Neural cell (in vitro differentiated cells): Measurements from ENCODE around the gene SULT4A1. TPM values are rescaled to one million over a fixed set of nuclear protein-coding genes. Genes with fewer than 3 reads are reported as not detected.

Experiments used
- H2AFZ ChIP-seq: fragments of 200-600, 300-800 bp; sonication (generic), shearing (Covaris generic); 2 replicates; pipeline ENCODE4 v1.6.0; 2014; ENCODE audit warnings: low read depth, mild to moderate bottlenecking, antibody characterized with exemption, low read length, moderate library complexity
- H3F3A ChIP-seq: fragments of 200-600 bp; shearing (Covaris generic); 2 replicates; pipeline ENCODE4 v1.6.1; 2016; ENCODE audit warnings: mild to moderate bottlenecking, moderate library complexity, mixed read lengths, antibody characterized with exemption, low read length; ENCODE audit not compliant: insufficient read depth, poor library complexity, severe bottlenecking
- H3K27ac ChIP-seq: fragments of 200-600, 300-800 bp; sonication (generic), shearing (Covaris generic); 2 replicates; pipeline ENCODE4 v1.5.1; 2014; ENCODE audit warnings: mild to moderate bottlenecking, low read length, moderate library complexity
- H3K27me3 ChIP-seq: fragments of 300-800, 200-600 bp; sonication (generic), shearing (Covaris generic); 2 replicates; pipeline ENCODE4 v1.6.0; 2014; ENCODE audit warnings: mild to moderate bottlenecking, low read depth, low read length, moderate library complexity; ENCODE audit not compliant: insufficient read depth
- H3K36me3 ChIP-seq: fragments of 300-800, 200-600 bp; sonication (generic), shearing (Covaris generic); 2 replicates; pipeline ENCODE4 v1.5.1; 2014; ENCODE audit warnings: mild to moderate bottlenecking, antibody characterized with exemption, low read length, moderate library complexity; ENCODE audit not compliant: insufficient read depth
- H3K4me2 ChIP-seq: fragments of 300-800, 200-600 bp; sonication (generic), shearing (Covaris generic); 2 replicates; pipeline ENCODE4 v1.6.0; 2014; ENCODE audit warnings: mild to moderate bottlenecking, low read length
- H3K4me3 ChIP-seq: fragments of 300-800, 200-600 bp; sonication (generic), shearing (Covaris generic); 2 replicates; pipeline ENCODE4 v1.5.1; 2014; ENCODE audit warnings: mild to moderate bottlenecking, low read length, moderate library complexity
- H3K79me2 ChIP-seq: fragments of 200-600 bp; shearing (Covaris generic); replicated peaks from 2 replicates; pipeline ENCODE4 v1.6.0; 2014; ENCODE audit warnings: mild to moderate bottlenecking, low read length, moderate library complexity; ENCODE audit not compliant: insufficient read depth
- H3K9ac ChIP-seq: fragments of 300-800, 200-600 bp; sonication (generic), shearing (Covaris generic); 2 replicates; pipeline ENCODE4 v1.6.1; 2016; ENCODE audit warnings: mild to moderate bottlenecking, low read length, mixed read lengths
- H3K9me2 ChIP-seq: fragments of 200-600 bp; shearing (Covaris generic); 2 replicates; pipeline ENCODE4 v1.6.1; 2016; ENCODE audit warnings: mild to moderate bottlenecking, low read length, mixed read lengths; ENCODE audit not compliant: insufficient read depth
- H3K9me3 ChIP-seq: fragments of 200-600, 300-800 bp; sonication (generic), shearing (Covaris generic); 2 replicates; pipeline ENCODE4 v1.6.1; 2016; ENCODE audit warnings: mild to moderate bottlenecking, mixed run types, low read length, moderate library complexity, mixed read lengths
- H4K20me1 ChIP-seq: fragments of 200-600 bp; shearing (Covaris generic); 2 replicates; pipeline ENCODE4 v1.6.1; 2016; ENCODE audit warnings: mild to moderate bottlenecking, mixed run types; ENCODE audit not compliant: insufficient read depth
- EP300 ChIP-seq: fragments of 450-650 bp; conservative IDR thresholded peaks from 2 replicates; pipeline ENCODE4 v1.6.1; 2014; ENCODE audit warnings: antibody characterized with exemption, mild to moderate bottlenecking, moderate library complexity; ENCODE audit not compliant: poor library complexity, severe bottlenecking
- EZH2 ChIP-seq: fragments of 200-600, 300-800 bp; shearing (Covaris generic), sonication (generic); IDR thresholded peaks from 2 replicates; pipeline ENCODE4 v1.6.1; 2014; ENCODE audit warnings: antibody characterized with exemption, low read length, borderline replicate concordance, mild to moderate bottlenecking; ENCODE audit not compliant: insufficient read depth, poor library complexity, severe bottlenecking
- MXI1 ChIP-seq: fragments of 450-650 bp; conservative IDR thresholded peaks from 2 replicates; pipeline ENCODE4 v1.6.1; 2014; ENCODE audit warnings: antibody characterized with exemption, mild to moderate bottlenecking; ENCODE audit not compliant: poor library complexity, severe bottlenecking
- POLR2AphosphoS5 ChIP-seq: IDR thresholded peaks from 2 replicates; pipeline ENCODE4 v1.6.1; 2012
- RAD21 ChIP-seq: fragments of 450-650 bp; conservative IDR thresholded peaks from 2 replicates; pipeline ENCODE4 v1.6.1; 2014; ENCODE audit warnings: antibody characterized with exemption, mild to moderate bottlenecking, moderate library complexity
- REST ChIP-seq: IDR thresholded peaks from 2 replicates; pipeline ENCODE4 v1.6.1; 2012; ENCODE audit warnings: borderline replicate concordance
- SMC3 ChIP-seq: fragments of 450-650 bp; conservative IDR thresholded peaks from 2 replicates; pipeline ENCODE4 v1.6.1; 2014; ENCODE audit warnings: antibody characterized with exemption, mild to moderate bottlenecking, moderate library complexity; ENCODE audit not compliant: poor library complexity
- TAF1 ChIP-seq: IDR thresholded peaks from 2 replicates; pipeline ENCODE4 v1.6.1; 2012; ENCODE audit warnings: low read depth
- polyA plus RNA-seq: library from polyadenylated mRNA; depleted of rRNA; stranded (reverse); fragments of >200 nt; gene quantifications from 2 replicates; pipeline ENCODE4 v1.2.3, GENCODE V29; 2014
- TF ChIP-seq, protein P1 (sequence below): fragments of 450-650 bp; IDR thresholded peaks from 2 replicates; pipeline ENCODE4 v1.5.1; 2014; ENCODE audit warnings: antibody characterized with exemption, mild to moderate bottlenecking, moderate library complexity; ENCODE audit not compliant: poor library complexity, severe bottlenecking

SULT4A1 gene
- polyA plus RNA-seq, 1 donor from 2014 or later, result 182 TPM

- Histone ChIP-seq H3K79me2 (no peaks in the 10 kb centered on the region), H3K9me2 (no peaks in the 10 kb centered on the region), H3K4me2 (no peak overlapping the region), H2AFZ (no peak overlapping the region), H3K27me3 (no peaks in the 10 kb centered on the region), H3K9ac (no peak overlapping the region), H3K36me3 (no peaks in the 10 kb centered on the region), H3K9me3 (no peaks in the 10 kb centered on the region), H3K27ac (no peak overlapping the region), H3F3A (no peaks in the 10 kb centered on the region), H3K4me3 (no peak overlapping the region), H4K20me1 (no peaks in the 10 kb centered on the region)
- TF ChIP-seq, protein P1, sequence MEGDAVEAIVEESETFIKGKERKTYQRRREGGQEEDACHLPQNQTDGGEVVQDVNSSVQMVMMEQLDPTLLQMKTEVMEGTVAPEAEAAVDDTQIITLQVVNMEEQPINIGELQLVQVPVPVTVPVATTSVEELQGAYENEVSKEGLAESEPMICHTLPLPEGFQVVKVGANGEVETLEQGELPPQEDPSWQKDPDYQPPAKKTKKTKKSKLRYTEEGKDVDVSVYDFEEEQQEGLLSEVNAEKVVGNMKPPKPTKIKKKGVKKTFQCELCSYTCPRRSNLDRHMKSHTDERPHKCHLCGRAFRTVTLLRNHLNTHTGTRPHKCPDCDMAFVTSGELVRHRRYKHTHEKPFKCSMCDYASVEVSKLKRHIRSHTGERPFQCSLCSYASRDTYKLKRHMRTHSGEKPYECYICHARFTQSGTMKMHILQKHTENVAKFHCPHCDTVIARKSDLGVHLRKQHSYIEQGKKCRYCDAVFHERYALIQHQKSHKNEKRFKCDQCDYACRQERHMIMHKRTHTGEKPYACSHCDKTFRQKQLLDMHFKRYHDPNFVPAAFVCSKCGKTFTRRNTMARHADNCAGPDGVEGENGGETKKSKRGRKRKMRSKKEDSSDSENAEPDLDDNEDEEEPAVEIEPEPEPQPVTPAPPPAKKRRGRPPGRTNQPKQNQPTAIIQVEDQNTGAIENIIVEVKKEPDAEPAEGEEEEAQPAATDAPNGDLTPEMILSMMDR, result peak; percentile 48
- TF ChIP-seq REST (no peak), RAD21 (peak; percentile 25), TAF1 (no peak), MXI1 (no peak), POLR2AphosphoS5 (no peak)
Observed at GRCh38 chr22:43883012-43883661, 20.8 kb upstream of the SULT4A1 start.

- H3K4me3 ChIP-seq, result no peak overlapping the region
- H3K9me2 ChIP-seq, result no peaks in the 10 kb centered on the region
- H3K79me2 ChIP-seq, result no peaks in the 10 kb centered on the region
- H3K4me2 ChIP-seq, result no peak overlapping the region
- no peaks in the 10 kb centered on the region for H3F3A ChIP-seq
- H3K9ac ChIP-seq, result no peak overlapping the region
- no peak overlapping the region for H2AFZ ChIP-seq
- TF ChIP-seq POLR2AphosphoS5 (no peak), MXI1 (no peak), REST (no peak), EZH2 (no peak), RAD21 (no peak), TAF1 (no peak), EP300 (no peak), SMC3 (no peak)
- TF ChIP-seq, protein P1, result no peak
- no peaks in the 10 kb centered on the region for H3K36me3 ChIP-seq
- H3K27me3 ChIP-seq, result no peaks in the 10 kb centered on the region
- no peaks in the 10 kb centered on the region for H4K20me1 ChIP-seq
- H3K9me3 ChIP-seq, result no peaks in the 10 kb centered on the region
- no peak overlapping the region for H3K27ac ChIP-seq
Observed at GRCh38 chr22:43882122-43882767, 19.9 kb upstream of the SULT4A1 start.
